ENCODE results near the gene TRRAP. TPM values are rescaled to one million over a fixed set of nuclear protein-coding genes. Genes with fewer than 3 reads are reported as not detected.

The TRRAP gene
- polyA plus RNA-seq, 2 donors, result 5.8 to 7.6 TPM

DNA sequence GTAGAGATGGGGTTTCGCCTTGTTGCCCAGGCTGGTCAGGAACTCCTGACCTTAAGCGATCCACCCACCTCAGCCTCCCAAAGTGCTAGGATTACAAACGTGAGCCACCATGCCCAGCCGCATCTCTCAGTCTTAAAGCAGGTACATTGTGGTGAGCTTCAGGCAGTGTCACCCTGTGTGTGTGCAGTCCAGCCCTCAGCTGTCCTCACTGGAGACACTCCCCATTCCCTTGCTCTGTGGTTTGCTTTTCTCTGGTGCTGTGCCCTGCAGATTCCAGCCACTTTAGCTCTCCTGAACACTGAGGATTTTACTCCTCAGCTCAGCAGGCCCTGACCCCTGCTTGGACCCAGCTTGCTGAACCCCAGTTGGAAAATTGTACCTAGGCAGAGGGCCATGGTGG lies 6.1 kb downstream of the TRRAP start:
- H3K36me3 ChIP-seq (ENCODE audit: control insufficient read depth in 2 of 2, insufficient read depth in 2 of 2, low read length in 1 of 2), result peaks cover 8 to 13% of the 10 kb centered on the region in 2 donors

GRCh38 chr7:98887038-98887437 lies 8.7 kb downstream of the TRRAP start:
- H3K27ac ChIP-seq (ENCODE audit: low read depth in 2 of 2, low read length in 1 of 2), result no peak overlapping the region
- no peaks in the 10 kb centered on the region for H3K4me1 ChIP-seq (ENCODE audit: control insufficient read depth in 2 of 2, insufficient read depth in 2 of 2, low read length in 1 of 2)
- peaks cover 10 to 13% of the 10 kb centered on the region in 2 donors for H3K36me3 ChIP-seq (ENCODE audit: control insufficient read depth in 2 of 2, insufficient read depth in 2 of 2, low read length in 1 of 2)
- H3K9me3 ChIP-seq (ENCODE audit: control insufficient read depth in 2 of 2, insufficient read depth in 1 of 2, low read depth in 1 of 2, low read length in 1 of 2), result no peaks in the 10 kb centered on the region
- no peak overlapping the region for H3K4me3 ChIP-seq (ENCODE audit: low read depth in 1 of 2, low read length in 2 of 2)
- no peaks in the 10 kb centered on the region for H3K27me3 ChIP-seq (ENCODE audit: control insufficient read depth in 1 of 2, insufficient read depth in 2 of 2, low read length in 2 of 2)

More for the DNA sequence above, 6.1 kb downstream of the TRRAP start:
- Histone ChIP-seq H3K9me3 (ENCODE audit: control insufficient read depth in 2 of 2, insufficient read depth in 1 of 2, low read depth in 1 of 2, low read length in 1 of 2) (no peaks in the 10 kb centered on the region), H3K27me3 (ENCODE audit: control insufficient read depth in 1 of 2, insufficient read depth in 2 of 2, low read length in 2 of 2) (no peaks in the 10 kb centered on the region), H3K4me1 (ENCODE audit: control insufficient read depth in 2 of 2, insufficient read depth in 2 of 2, low read length in 1 of 2) (peaks cover 0 to 3% of the 10 kb centered on the region in 2 donors), H3K27ac (ENCODE audit: low read depth in 2 of 2, low read length in 1 of 2) (no peak overlapping the region), H3K4me3 (ENCODE audit: low read depth in 1 of 2, low read length in 2 of 2) (no peak overlapping the region)
- 90 to 94% methylated on average over 4 of the region's 4 CpGs for WGBS, 2 donors

DNA sequence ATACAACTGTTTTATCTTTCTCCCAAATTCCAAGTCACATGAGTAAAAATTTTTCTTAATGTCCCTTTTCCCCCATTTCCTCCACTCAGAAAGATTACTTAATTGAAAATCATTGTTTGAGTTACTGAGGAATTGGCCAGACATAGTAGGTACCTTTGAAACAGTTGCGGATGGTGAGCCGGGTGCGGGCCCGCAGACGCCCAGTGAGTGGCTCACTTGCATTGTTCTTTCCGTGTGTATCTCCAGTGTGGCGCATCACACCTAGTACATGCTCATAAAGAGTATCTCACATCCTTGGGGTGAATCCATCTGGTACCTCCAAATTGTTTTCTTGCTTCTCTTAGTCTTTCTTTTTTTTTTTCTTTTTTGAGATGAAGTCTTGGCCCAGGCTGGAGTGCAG lies 14.3 kb downstream of the TRRAP start:
- WGBS, 2 donors, result 94 to 96% methylated on average over 7 of the region's 7 CpGs
- Histone ChIP-seq H3K4me3 (ENCODE audit: low read depth in 1 of 2, low read length in 2 of 2) (no peak overlapping the region), H3K27me3 (ENCODE audit: control insufficient read depth in 1 of 2, insufficient read depth in 2 of 2, low read length in 2 of 2) (no peaks in the 10 kb centered on the region), H3K27ac (ENCODE audit: low read depth in 2 of 2, low read length in 1 of 2) (no peak overlapping the region), H3K4me1 (ENCODE audit: control insufficient read depth in 2 of 2, insufficient read depth in 2 of 2, low read length in 1 of 2) (no peaks in the 10 kb centered on the region), H3K9me3 (ENCODE audit: control insufficient read depth in 2 of 2, insufficient read depth in 1 of 2, low read depth in 1 of 2, low read length in 1 of 2) (no peaks in the 10 kb centered on the region), H3K36me3 (ENCODE audit: control insufficient read depth in 2 of 2, insufficient read depth in 2 of 2, low read length in 1 of 2) (peaks cover 12 to 13% of the 10 kb centered on the region in 2 donors)

DNA sequence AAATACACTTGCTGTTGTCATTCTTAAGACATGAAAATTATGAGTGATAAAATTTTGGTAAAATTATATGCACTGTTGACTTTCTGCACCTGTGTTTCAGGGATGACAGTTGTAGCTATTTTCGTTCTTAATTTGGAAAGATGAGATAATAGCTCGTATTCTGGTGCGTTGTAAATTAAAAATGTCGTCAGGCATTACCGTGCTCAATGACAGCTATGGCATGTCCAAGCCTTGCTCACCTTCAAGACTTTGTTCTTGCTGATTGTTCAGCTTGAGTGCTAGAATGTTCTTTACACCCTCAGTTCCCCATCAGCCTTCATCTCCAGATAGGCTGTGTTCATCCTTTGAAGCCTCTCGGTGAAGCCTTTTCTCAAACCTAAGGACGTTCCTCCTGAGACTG lies 21.5 kb downstream of the TRRAP start:
- Histone ChIP-seq H3K4me1 (ENCODE audit: control insufficient read depth in 2 of 2, insufficient read depth in 2 of 2, low read length in 1 of 2) (no peaks in the 10 kb centered on the region), H3K36me3 (ENCODE audit: control insufficient read depth in 2 of 2, insufficient read depth in 2 of 2, low read length in 1 of 2) (peaks cover 14 to 31% of the 10 kb centered on the region in 2 donors), H3K9me3 (ENCODE audit: control insufficient read depth in 2 of 2, insufficient read depth in 1 of 2, low read depth in 1 of 2, low read length in 1 of 2) (no peaks in the 10 kb centered on the region), H3K27me3 (ENCODE audit: control insufficient read depth in 1 of 2, insufficient read depth in 2 of 2, low read length in 2 of 2) (no peaks in the 10 kb centered on the region), H3K4me3 (ENCODE audit: low read depth in 1 of 2, low read length in 2 of 2) (no peak overlapping the region), H3K27ac (ENCODE audit: low read depth in 2 of 2, low read length in 1 of 2) (no peak overlapping the region)
- 93 to 94% methylated on average over 7 of the region's 7 CpGs for WGBS, 2 donors

DNA sequence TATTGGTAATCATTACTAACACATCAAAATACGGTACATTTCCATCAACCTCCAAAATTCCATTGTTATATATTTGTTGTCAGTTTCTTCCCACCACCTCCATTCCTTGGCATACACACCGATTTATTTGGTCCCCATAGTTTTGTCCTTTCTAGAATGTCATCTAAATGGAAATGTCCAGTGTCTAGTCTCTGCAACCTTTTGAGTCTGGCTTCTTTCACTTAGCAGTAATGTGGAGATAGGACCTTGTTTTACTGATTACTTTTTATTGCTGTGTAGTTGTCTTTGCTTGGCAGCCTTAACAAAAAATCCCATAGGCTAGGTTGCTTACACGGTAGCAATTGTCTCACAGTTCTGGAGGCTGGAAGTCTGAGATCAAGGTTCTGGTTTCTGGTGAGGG lies 22.5 kb downstream of the TRRAP start:
- H3K9me3 ChIP-seq (ENCODE audit: control insufficient read depth in 2 of 2, insufficient read depth in 1 of 2, low read depth in 1 of 2, low read length in 1 of 2), result no peaks in the 10 kb centered on the region
- no peak overlapping the region for H3K27ac ChIP-seq (ENCODE audit: low read depth in 2 of 2, low read length in 1 of 2)
- H3K36me3 ChIP-seq (ENCODE audit: control insufficient read depth in 2 of 2, insufficient read depth in 2 of 2, low read length in 1 of 2), result peaks cover 14 to 33% of the 10 kb centered on the region in 2 donors
- no peaks in the 10 kb centered on the region for H3K4me1 ChIP-seq (ENCODE audit: control insufficient read depth in 2 of 2, insufficient read depth in 2 of 2, low read length in 1 of 2)
- no peaks in the 10 kb centered on the region for H3K27me3 ChIP-seq (ENCODE audit: control insufficient read depth in 1 of 2, insufficient read depth in 2 of 2, low read length in 2 of 2)
- 91 to 92% methylated on average over 3 of the region's 3 CpGs for WGBS, 2 donors
- H3K4me3 ChIP-seq (ENCODE audit: low read depth in 1 of 2, low read length in 2 of 2), result no peak overlapping the region

DNA sequence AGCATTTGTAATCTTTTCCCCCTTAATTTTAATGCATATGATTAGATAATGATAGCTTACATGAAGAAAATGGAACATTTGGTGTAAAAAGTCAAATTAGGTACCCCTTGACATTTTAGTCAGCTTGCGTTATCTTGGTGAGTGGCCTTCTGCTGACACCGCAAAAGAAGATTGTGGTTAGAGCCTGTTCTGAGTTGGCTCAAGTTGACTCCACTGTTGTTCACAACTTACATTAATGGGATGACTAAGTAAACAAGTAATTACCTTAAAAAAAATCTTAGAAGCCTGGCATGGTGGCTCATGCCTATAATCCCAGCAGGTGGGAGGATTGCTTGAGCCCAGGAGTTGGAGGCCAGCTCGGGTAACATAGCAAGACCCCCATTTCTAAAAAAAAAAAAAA lies 24.2 kb downstream of the TRRAP start:
- Histone ChIP-seq H3K9me3 (ENCODE audit: control insufficient read depth in 2 of 2, insufficient read depth in 1 of 2, low read depth in 1 of 2, low read length in 1 of 2) (no peaks in the 10 kb centered on the region), H3K4me1 (ENCODE audit: control insufficient read depth in 2 of 2, insufficient read depth in 2 of 2, low read length in 1 of 2) (no peaks in the 10 kb centered on the region), H3K27me3 (ENCODE audit: control insufficient read depth in 1 of 2, insufficient read depth in 2 of 2, low read length in 2 of 2) (no peaks in the 10 kb centered on the region), H3K36me3 (ENCODE audit: control insufficient read depth in 2 of 2, insufficient read depth in 2 of 2, low read length in 1 of 2) (peaks cover 12 to 32% of the 10 kb centered on the region in 2 donors), H3K27ac (ENCODE audit: low read depth in 2 of 2, low read length in 1 of 2) (no peak overlapping the region), H3K4me3 (ENCODE audit: low read depth in 1 of 2, low read length in 2 of 2) (no peak overlapping the region)
- 90 to 95% methylated on average over 3 of the region's 3 CpGs for WGBS, 2 donors

DNA sequence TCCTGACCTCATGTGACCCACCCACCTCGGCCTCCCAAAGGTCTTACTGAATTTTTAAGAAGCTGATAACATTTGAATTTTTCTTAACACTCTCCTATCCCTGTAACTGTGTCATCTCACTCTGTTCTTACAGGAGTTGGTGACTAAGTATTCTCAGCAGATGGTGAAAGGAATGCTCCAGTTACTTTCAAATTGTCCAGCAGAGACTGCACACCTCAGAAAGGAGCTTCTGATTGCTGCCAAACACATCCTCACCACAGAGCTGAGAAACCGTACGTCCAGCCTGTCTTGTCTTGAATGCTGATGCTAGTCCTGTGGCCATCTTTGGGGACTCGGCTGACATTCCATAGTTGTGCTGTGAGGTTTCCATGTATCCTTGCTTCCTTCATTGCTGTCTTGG lies 24.9 kb downstream of the TRRAP start:
- WGBS, 2 donors, result 96 to 98% methylated on average over 4 of the region's 4 CpGs

GRCh38 chr7:98907570-98907969 lies 29.2 kb downstream of the TRRAP start:
- Histone ChIP-seq H3K27ac (ENCODE audit: low read depth in 2 of 2, low read length in 1 of 2) (no peak overlapping the region), H3K4me1 (ENCODE audit: control insufficient read depth in 2 of 2, insufficient read depth in 2 of 2, low read length in 1 of 2) (no peaks in the 10 kb centered on the region), H3K27me3 (ENCODE audit: control insufficient read depth in 1 of 2, insufficient read depth in 2 of 2, low read length in 2 of 2) (no peaks in the 10 kb centered on the region), H3K4me3 (ENCODE audit: low read depth in 1 of 2, low read length in 2 of 2) (no peak overlapping the region), H3K36me3 (ENCODE audit: control insufficient read depth in 2 of 2, insufficient read depth in 2 of 2, low read length in 1 of 2) (peaks cover 12 to 32% of the 10 kb centered on the region in 2 donors), H3K9me3 (ENCODE audit: control insufficient read depth in 2 of 2, insufficient read depth in 1 of 2, low read depth in 1 of 2, low read length in 1 of 2) (no peaks in the 10 kb centered on the region)
- WGBS, 2 donors, result 89 to 93% methylated on average over 5 of the region's 5 CpGs

More for the DNA sequence above, 24.9 kb downstream of the TRRAP start:
- Histone ChIP-seq H3K9me3 (ENCODE audit: control insufficient read depth in 2 of 2, insufficient read depth in 1 of 2, low read depth in 1 of 2, low read length in 1 of 2) (no peaks in the 10 kb centered on the region), H3K27me3 (ENCODE audit: control insufficient read depth in 1 of 2, insufficient read depth in 2 of 2, low read length in 2 of 2) (no peaks in the 10 kb centered on the region), H3K4me1 (ENCODE audit: control insufficient read depth in 2 of 2, insufficient read depth in 2 of 2, low read length in 1 of 2) (no peaks in the 10 kb centered on the region), H3K27ac (ENCODE audit: low read depth in 2 of 2, low read length in 1 of 2) (no peak overlapping the region), H3K4me3 (ENCODE audit: low read depth in 1 of 2, low read length in 2 of 2) (no peak overlapping the region), H3K36me3 (ENCODE audit: control insufficient read depth in 2 of 2, insufficient read depth in 2 of 2, low read length in 1 of 2) (peaks cover 13 to 33% of the 10 kb centered on the region in 2 donors)

DNA sequence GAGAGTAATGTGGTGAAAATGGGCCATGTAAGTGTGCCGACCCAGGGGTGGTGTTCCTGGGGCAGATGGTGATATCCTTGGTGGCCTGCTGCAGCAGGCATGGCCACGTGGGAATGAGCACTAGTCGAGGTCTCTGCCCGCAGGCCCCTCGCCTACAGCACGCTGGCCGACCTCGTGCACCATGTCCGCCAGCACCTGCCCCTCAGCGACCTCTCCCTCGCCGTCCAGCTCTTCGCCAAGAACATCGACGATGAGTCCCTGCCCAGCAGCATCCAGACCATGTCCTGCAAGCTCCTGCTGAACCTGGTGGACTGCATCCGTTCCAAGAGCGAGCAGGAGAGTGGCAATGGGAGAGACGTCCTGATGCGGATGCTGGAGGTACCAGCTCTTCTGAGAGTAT lies 30.3 kb downstream of the TRRAP start:
- Histone ChIP-seq H3K4me3 (ENCODE audit: low read depth in 1 of 2, low read length in 2 of 2) (no peak overlapping the region), H3K36me3 (ENCODE audit: control insufficient read depth in 2 of 2, insufficient read depth in 2 of 2, low read length in 1 of 2) (peaks cover 18 to 32% of the 10 kb centered on the region in 2 donors), H3K4me1 (ENCODE audit: control insufficient read depth in 2 of 2, insufficient read depth in 2 of 2, low read length in 1 of 2) (no peaks in the 10 kb centered on the region), H3K27ac (ENCODE audit: low read depth in 2 of 2, low read length in 1 of 2) (no peak overlapping the region), H3K9me3 (ENCODE audit: control insufficient read depth in 2 of 2, insufficient read depth in 1 of 2, low read depth in 1 of 2, low read length in 1 of 2) (no peaks in the 10 kb centered on the region), H3K27me3 (ENCODE audit: control insufficient read depth in 1 of 2, insufficient read depth in 2 of 2, low read length in 2 of 2) (no peaks in the 10 kb centered on the region)
- 92 to 97% methylated on average over 19 of the region's 19 CpGs for WGBS, 2 donors

- WGBS, 2 donors, result 67 to 72% methylated on average over 8 of the region's 8 CpGs
- Histone ChIP-seq H3K9me3 (ENCODE audit: control insufficient read depth in 2 of 2, insufficient read depth in 1 of 2, low read depth in 1 of 2, low read length in 1 of 2) (no peaks in the 10 kb centered on the region), H3K36me3 (ENCODE audit: control insufficient read depth in 2 of 2, insufficient read depth in 2 of 2, low read length in 1 of 2) (peaks cover 18 to 29% of the 10 kb centered on the region in 2 donors), H3K27me3 (ENCODE audit: control insufficient read depth in 1 of 2, insufficient read depth in 2 of 2, low read length in 2 of 2) (no peaks in the 10 kb centered on the region), H3K4me3 (ENCODE audit: low read depth in 1 of 2, low read length in 2 of 2) (no peak overlapping the region), H3K4me1 (ENCODE audit: control insufficient read depth in 2 of 2, insufficient read depth in 2 of 2, low read length in 1 of 2) (no peaks in the 10 kb centered on the region), H3K27ac (ENCODE audit: low read depth in 2 of 2, low read length in 1 of 2) (no peak overlapping the region)
Observed at GRCh38 chr7:98909487-98909886, 31.2 kb downstream of the TRRAP start.
